K562 (cell line): ENCODE measurements around the gene TAX1BP1. TPM values are rescaled to one million over a fixed set of nuclear protein-coding genes. Genes with fewer than 3 reads are reported as not detected.
A peak's percentile ranks its signal among the peaks of the same experiment; 100 is the strongest.

Experiments used
- ASH1L ChIP-seq: fragments of 450-650 bp; IDR thresholded peaks from 2 replicates; pipeline ENCODE4 v1.6.1; 2018; ENCODE audit warnings: borderline replicate concordance, mild to moderate bottlenecking, low read depth; ENCODE audit not compliant: partially characterized antibody
- ATF1 ChIP-seq, 2 experiments: fragments of 450-650 bp in 1 of 2; IDR thresholded peaks; 2 replicates each; pipeline ENCODE4 v1.6.1; 2016; ENCODE audit warnings: missing compliant biosample characterization in 1 of 2, missing genetic modification characterization in 1 of 2
- FOXJ2 ChIP-seq: fragments of 200-800 bp; sonication (Bioruptor generic); IDR thresholded peaks from 2 replicates; pipeline ENCODE4 v1.6.1; 2016; ENCODE audit warnings: missing genetic modification characterization, missing compliant biosample characterization
- GABPB1 ChIP-seq: sonication (generic); formaldehyde crosslinking; IDR thresholded peaks from 2 replicates; pipeline ENCODE4 v1.8.0; 2022; ENCODE audit warnings: mild to moderate bottlenecking, missing genetic modification reagents
- KDM4B ChIP-seq, 2 experiments: fragments of 450-650 bp in 1 of 2; sonication (generic) in 1 of 2; IDR thresholded peaks; 2 replicates each; pipeline ENCODE4 v1.6.1; 2016 to 2017; ENCODE audit warnings: borderline replicate concordance in 2 of 2, antibody characterized with exemption in 1 of 2, low read depth in 1 of 2, mild to moderate bottlenecking in 1 of 2
- MITF ChIP-seq: IDR thresholded peaks from 2 replicates; pipeline ENCODE4 v1.6.1; 2014; ENCODE audit warnings: antibody characterized with exemption
- MTA1 ChIP-seq: fragments of 450-650 bp; IDR thresholded peaks from 2 replicates; pipeline ENCODE4 v1.6.1; 2017; ENCODE audit warnings: borderline replicate concordance
- MTA3 ChIP-seq: fragments of 450-650 bp; formaldehyde crosslinking; IDR thresholded peaks from 2 replicates; pipeline ENCODE4 v1.6.1; 2017; ENCODE audit warnings: mild to moderate bottlenecking, borderline replicate concordance
- NCOR1 ChIP-seq: fragments of 450-650 bp; IDR thresholded peaks from 2 replicates; pipeline ENCODE4 v1.6.1; 2016; ENCODE audit warnings: mild to moderate bottlenecking, moderate library complexity
- NRF1 ChIP-seq, 2 experiments: fragments of 450-650 bp; IDR thresholded peaks in 1 of 2; conservative IDR thresholded peaks in 1 of 2; 2 replicates each; pipeline ENCODE4 v1.6.1; 2014; ENCODE audit warnings: mild to moderate bottlenecking in 2 of 2
- POLR2B ChIP-seq: fragments of 450-650 bp; IDR thresholded peaks from 2 replicates; pipeline ENCODE4 v1.6.1; 2018; ENCODE audit warnings: low read depth; ENCODE audit not compliant: partially characterized antibody
- PRDM10 ChIP-seq: fragments of 450-650 bp; IDR thresholded peaks from 2 replicates; pipeline ENCODE4 v1.6.1; 2018; ENCODE audit not compliant: partially characterized antibody
- RBM14 ChIP-seq: fragments of 200-400 bp; formaldehyde crosslinking; IDR thresholded peaks from 2 replicates; pipeline ENCODE4 v1.6.1; 2018; ENCODE audit warnings: low read depth, mild to moderate bottlenecking, low read length, moderate library complexity, borderline replicate concordance; ENCODE audit not compliant: insufficient read depth
- TOE1 ChIP-seq, 2 experiments: fragments of 450-650 bp in 1 of 2; sonication (generic) in 1 of 2; formaldehyde crosslinking in 1 of 2; IDR thresholded peaks; 2 replicates each; pipeline versions ENCODE4 v1.7.1 to v1.8.0; 2016 to 2022; ENCODE audit warnings: borderline replicate concordance in 2 of 2, mild to moderate bottlenecking in 2 of 2, antibody characterized with exemption in 1 of 2, inconsistent platforms in 1 of 2, low read depth in 1 of 2, missing genetic modification reagents in 1 of 2, moderate library complexity in 1 of 2
- YY1 ChIP-seq, 3 experiments: IDR thresholded peaks; 2 replicates each; pipeline ENCODE4 v1.6.1; 2011; ENCODE audit warnings: low read length in 2 of 3, mild to moderate bottlenecking in 2 of 3, moderate library complexity in 2 of 3, borderline replicate concordance in 1 of 3, control low read depth in 1 of 3, low read depth in 1 of 3; ENCODE audit not compliant: insufficient read depth in 3 of 3, insufficient replicate concordance in 2 of 3, control insufficient read depth in 1 of 3, insufficient read length in 1 of 3; ENCODE audit errors: extremely low read depth in 1 of 3
- ZBTB7A ChIP-seq: IDR thresholded peaks from 2 replicates; pipeline ENCODE4 v1.6.1; 2011; ENCODE audit warnings: low read depth, mild to moderate bottlenecking, low read length, moderate library complexity, borderline replicate concordance; ENCODE audit not compliant: control insufficient read depth
- ZEB2 ChIP-seq: fragments of 450-650 bp; IDR thresholded peaks from 2 replicates; pipeline ENCODE4 v1.6.1; 2016
- ZNF124 ChIP-seq: sonication (generic); formaldehyde crosslinking; IDR thresholded peaks from 2 replicates; pipeline ENCODE4 v1.8.1; 2022; ENCODE audit warnings: missing genetic modification reagents
- ZNF740 ChIP-seq, 3 experiments: fragments of 200-800 bp in 1 of 3; sonication (Bioruptor generic) in 1 of 3; sonication (generic) in 1 of 3; formaldehyde crosslinking in 1 of 3; IDR thresholded peaks; 2 replicates each; pipeline versions ENCODE4 v1.6.1 to v1.8.0; 2016 to 2022; ENCODE audit warnings: mild to moderate bottlenecking in 2 of 3, missing compliant biosample characterization in 2 of 3, missing genetic modification characterization in 2 of 3, missing genetic modification reagents in 1 of 3
- polyA plus RNA-seq, 8 experiments: library from polyadenylated mRNA; depleted of rRNA in 4 of 8; stranded (reverse) in 5 of 8; unstranded in 3 of 8; fragments of >200 nt; fragmentation: Nextera tagmentation in 2 of 8; fragmentation: Illumina TruSeq in 1 of 8; extraction: Ambion mirVana in 2 of 8; extraction: Trizol in 1 of 8; gene quantifications; 2 replicates each; pipeline versions ENCODE4 v1.2.1 to v1.2.3, GENCODE V29; 2011 to 2014; ENCODE audit warnings: inconsistent platforms in 1 of 8, missing spikeins in 1 of 8
- total RNA-seq, 7 experiments: library from RNA; depleted of rRNA in 6 of 7; stranded (reverse); fragments of >200 nt in 6 of 7; fragmentation: Illumina TruSeq in 2 of 7; extraction: Trizol in 2 of 7; gene quantifications; 2 replicates each; pipeline versions ENCODE4 v1.2.1 to v1.2.3, GENCODE V29; 2011 to 2021; ENCODE audit warnings: low replicate concordance in 1 of 7

The TAX1BP1 gene
- total and polyA plus RNA-seq, 9 of the 15 experiments (the other 6 are each of a cell fraction or from before 2014, with no cell fraction given) = 49.0 to 119 (median 75.9) TPM

- TF ChIP-seq ZNF740 (CRISPR knock-in tag; IDR thresholded peaks at IDR 0.05) = peak; percentile 75
- no peak for TF ChIP-seq ZNF740 (tag; IDR thresholded peaks at IDR 0.05)
- 0 out of 2 replicates have a peak, but pooled peaks have one; percentile 49 for TF ChIP-seq ZEB2
- TF ChIP-seq ATF1 (CRISPR knock-in tag; IDR thresholded peaks at IDR 0.05) = 0 out of 2 replicates have a peak, but pooled peaks have one; percentile 19
- peak; percentile 94 for TF ChIP-seq ATF1 (tag; IDR thresholded peaks at IDR 0.05)
- peak in 1 of 2 experiments; percentile 53; a peak in 1 of 4 replicates for TF ChIP-seq KDM4B (IDR thresholded peaks at IDR 0.05; ENCODE audit: borderline replicate concordance in 2 of 2, low read depth in 1 of 2)
- TF ChIP-seq MITF = 0 out of 2 replicates have a peak, but pooled peaks have one; percentile 34
- TF ChIP-seq ZBTB7A = peak; percentile 70; the same call in 1 of the 2 replicates
- peak; percentile 92 for TF ChIP-seq POLR2B
- TF ChIP-seq GABPB1 (CRISPR knock-in tag) = peak; percentile 96
- peak; percentile 40 to 89 (median 78) for TF ChIP-seq YY1 (IDR thresholded peaks at IDR 0.05; ENCODE audit: borderline replicate concordance in 1 of 3, control insufficient read depth in 1 of 3, extremely low read depth in 1 of 3, insufficient read depth in 3 of 3, insufficient read length in 1 of 3, insufficient replicate concordance in 2 of 3, low read depth in 1 of 3, low read length in 2 of 3)
- TF ChIP-seq TOE1 (IDR thresholded peaks at IDR 0.05; ENCODE audit: borderline replicate concordance) = peak; percentile 66
- 0 out of 2 replicates have a peak, but pooled peaks have one; percentile 64 for TF ChIP-seq TOE1 (CRISPR knock-in tag; IDR thresholded peaks at IDR 0.05; ENCODE audit: borderline replicate concordance, low read depth)
- peak; percentile 98 for TF ChIP-seq PRDM10
- TF ChIP-seq RBM14 = no peak
- peak; percentile 73; the same call in 1 of the 2 replicates for TF ChIP-seq MTA3
- 0 out of 2 replicates have a peak, but pooled peaks have one; percentile 20 for TF ChIP-seq FOXJ2 (tag)
- TF ChIP-seq ZNF124 (CRISPR knock-in tag) = no peak
- peak in 1 of 2 experiments; percentile 27; a peak in 2 of 4 replicates for TF ChIP-seq NRF1 (conservative IDR thresholded peaks at IDR 0.05 in 1 of 2, IDR thresholded peaks at IDR 0.05 in 1 of 2)
- TF ChIP-seq MTA1 = peak; percentile 74; the same call in 1 of the 2 replicates
- TF ChIP-seq ASH1L = peak; percentile 6
- TF ChIP-seq NCOR1 = peak; percentile 41; the same call in 1 of the 2 replicates
Measured at GRCh38 chr7:27739909-27740448, at the start of gene TAX1BP1 (continued).
